Medulla oblongata (tissue), 1 donor: ENCODE data around the gene RPUSD3.
A peak's percentile ranks its signal among the peaks of the same experiment; 100 is the strongest.

Experiments
- DNase-seq: peaks from one replicate; pipeline ENCODE4 v3.0.0-alpha.2; 2015; ENCODE audit errors: extremely low spot score

Gene RPUSD3

GRCh38 chr3:9834520-9835380, 9.1 kb downstream of the RPUSD3 start:
- DNase-seq = no peak

GRCh38 chr3:9833078-9833477, 10.7 kb downstream of the RPUSD3 start:
- DNase-seq = no peak

- no peak for DNase-seq
Measured at GRCh38 chr3:9831253-9831652, 12.6 kb downstream of the RPUSD3 start.

GRCh38 chr3:9828801-9829755, 14.7 kb downstream of the RPUSD3 start:
- DNase-seq = no peak

- DNase-seq = no peak
Measured at GRCh38 chr3:9826815-9827573, 16.8 kb downstream of the RPUSD3 start.

GRCh38 chr3:9825451-9826040, 18.3 kb downstream of the RPUSD3 start:
- DNase-seq = no peak

- no peak for DNase-seq
Measured at GRCh38 chr3:9820946-9821345, 22.9 kb downstream of the RPUSD3 start.

GRCh38 chr3:9820543-9820942, 23.3 kb downstream of the RPUSD3 start:
- DNase-seq = no peak

GRCh38 chr3:9818666-9819335, 25.0 kb downstream of the RPUSD3 start:
- DNase-seq = no peak

GRCh38 chr3:9817436-9817835, 26.4 kb downstream of the RPUSD3 start:
- no peak for DNase-seq

- DNase-seq = no peak
Measured at GRCh38 chr3:9815986-9816385, 27.8 kb downstream of the RPUSD3 start.

- DNase-seq = no peak
Measured at GRCh38 chr3:9812870-9813483, 30.8 kb downstream of the RPUSD3 start.

GRCh38 chr3:9810846-9811245, 33.0 kb downstream of the RPUSD3 start:
- no peak for DNase-seq

GRCh38 chr3:9810433-9810770, 33.4 kb downstream of the RPUSD3 start:
- no peak for DNase-seq

GRCh38 chr3:9809615-9810432, 34.0 kb downstream of the RPUSD3 start, which contains the start of gene TTLL3:
TTLL3 (plus strand) TSS chr3:9810262; CDS start chr3:9810662, 400 bp downstream.
- DNase-seq = peak; percentile 71

GRCh38 chr3:9809239-9809614, 34.6 kb downstream of the RPUSD3 start:
- DNase-seq = no peak

- no peak for DNase-seq
Measured at GRCh38 chr3:9808345-9809037, 35.3 kb downstream of the RPUSD3 start.

GRCh38 chr3:9807981-9808344, 35.8 kb downstream of the RPUSD3 start:
- no peak for DNase-seq
